Thoracic aorta (tissue), 2 donors: ENCODE measurements around the gene MLST8. TPM values are rescaled to one million over a fixed set of nuclear protein-coding genes. Genes with fewer than 3 reads are reported as not detected.

ENCODE experiments used
- ATAC-seq: fragments of 150-250 bp; one replicate; pipeline ENCODE4 v1.8.0; 2017; ENCODE audit warnings: low read depth; ENCODE audit not compliant: insufficient number of reproducible peaks, low FRiP score
- DNase-seq: peaks from one replicate; pipeline ENCODE4 v3.0.0-alpha.2; 2020; ENCODE audit warnings: low spot score
- H3K27ac ChIP-seq, 2 donors: fragments of 200-600 bp; sonication (generic); 1 replicate in 1 of 2; 2 replicates in 1 of 2; pipeline ENCODE4 v1.5.1; 2016; ENCODE audit warnings: mild to moderate bottlenecking in 2 of 2, moderate library complexity in 2 of 2
- H3K27me3 ChIP-seq: fragments of 200-600 bp; sonication (generic); replicated peaks from 2 replicates; pipeline ENCODE4 v1.6.0; 2016; ENCODE audit warnings: mild to moderate bottlenecking; ENCODE audit not compliant: insufficient read depth
- H3K36me3 ChIP-seq: fragments of 200-600 bp; sonication (generic); one replicate; pipeline ENCODE4 v1.5.1; 2016
- H3K4me1 ChIP-seq, 2 donors: fragments of 200-600 bp; sonication (generic); 1 replicate in 1 of 2; 2 replicates in 1 of 2; pipeline versions ENCODE4 v1.5.1 to v1.6.0; 2016; ENCODE audit warnings: low read depth in 2 of 2, mild to moderate bottlenecking in 1 of 2; ENCODE audit not compliant: control insufficient read depth in 1 of 2
- H3K4me3 ChIP-seq: fragments of 200-600 bp; sonication (generic); 2 replicates; pipeline ENCODE4 v1.5.1; 2016; ENCODE audit warnings: mild to moderate bottlenecking
- H3K9me3 ChIP-seq: fragments of 200-600 bp; sonication (generic); 2 replicates; pipeline ENCODE4 v1.5.1; 2016
- total RNA-seq, 2 donors: library from RNA; depleted of rRNA; stranded (reverse); fragments of >200 nt; gene quantifications; one replicate each; pipeline versions ENCODE4 v1.1.0 to v1.2.3, GENCODE V29; 2016
- TF ChIP-seq, protein P1 (sequence below): fragments of 200-600 bp; sonication (generic); IDR thresholded peaks from one replicate; pipeline ENCODE4 v1.5.1; 2019; ENCODE audit warnings: antibody characterized with exemption

MLST8 gene
- total RNA-seq, 2 donors from 2014 or later, result 13.7 to 47.7 TPM

DNA sequence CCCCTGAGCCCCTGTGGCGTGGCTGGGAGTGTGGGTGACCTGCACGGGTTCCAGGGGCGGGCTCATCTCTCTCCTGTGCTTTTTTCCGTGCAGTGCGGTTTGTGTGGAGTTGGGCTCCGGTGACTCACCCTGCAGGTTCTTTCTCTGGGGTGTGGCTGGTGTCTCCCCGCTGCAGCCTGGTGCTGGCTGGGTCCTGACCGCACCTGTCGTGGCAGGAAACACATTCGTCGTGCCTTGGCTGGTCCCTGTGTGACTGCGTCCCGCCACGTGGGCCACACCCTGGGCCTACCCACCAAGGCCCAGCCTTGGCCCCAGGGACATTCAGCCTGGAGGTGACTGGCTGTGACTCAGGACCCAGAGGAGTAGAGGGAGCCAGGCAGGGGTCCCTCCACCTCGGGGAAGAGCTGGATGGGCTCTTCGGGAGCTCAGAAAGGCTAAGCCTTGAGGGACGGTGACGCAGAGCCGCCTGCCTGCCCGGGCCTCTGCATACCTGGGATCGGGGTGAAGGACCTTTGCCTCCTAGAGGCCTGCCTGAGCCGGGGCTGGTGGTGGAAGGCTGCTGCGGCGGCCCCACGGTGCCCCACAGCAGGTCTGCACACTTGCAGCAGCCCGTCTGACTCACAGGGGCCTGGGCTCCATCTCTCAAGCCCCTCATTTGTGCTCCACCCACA is 41.9 kb upstream of the MLST8 start:
- no peak for ATAC-seq
- H3K9me3 ChIP-seq, result no peaks in the 10 kb centered on the region
- TF ChIP-seq, protein P1, sequence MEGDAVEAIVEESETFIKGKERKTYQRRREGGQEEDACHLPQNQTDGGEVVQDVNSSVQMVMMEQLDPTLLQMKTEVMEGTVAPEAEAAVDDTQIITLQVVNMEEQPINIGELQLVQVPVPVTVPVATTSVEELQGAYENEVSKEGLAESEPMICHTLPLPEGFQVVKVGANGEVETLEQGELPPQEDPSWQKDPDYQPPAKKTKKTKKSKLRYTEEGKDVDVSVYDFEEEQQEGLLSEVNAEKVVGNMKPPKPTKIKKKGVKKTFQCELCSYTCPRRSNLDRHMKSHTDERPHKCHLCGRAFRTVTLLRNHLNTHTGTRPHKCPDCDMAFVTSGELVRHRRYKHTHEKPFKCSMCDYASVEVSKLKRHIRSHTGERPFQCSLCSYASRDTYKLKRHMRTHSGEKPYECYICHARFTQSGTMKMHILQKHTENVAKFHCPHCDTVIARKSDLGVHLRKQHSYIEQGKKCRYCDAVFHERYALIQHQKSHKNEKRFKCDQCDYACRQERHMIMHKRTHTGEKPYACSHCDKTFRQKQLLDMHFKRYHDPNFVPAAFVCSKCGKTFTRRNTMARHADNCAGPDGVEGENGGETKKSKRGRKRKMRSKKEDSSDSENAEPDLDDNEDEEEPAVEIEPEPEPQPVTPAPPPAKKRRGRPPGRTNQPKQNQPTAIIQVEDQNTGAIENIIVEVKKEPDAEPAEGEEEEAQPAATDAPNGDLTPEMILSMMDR, result no peak
- H3K27me3 ChIP-seq, result no peaks in the 10 kb centered on the region
- no peak for DNase-seq
- H3K36me3 ChIP-seq, result peaks cover 10% of the 10 kb centered on the region
- H3K27ac ChIP-seq, result no peak overlapping the region
- no peak overlapping the region for H3K4me3 ChIP-seq
- H3K4me1 ChIP-seq, result peaks cover 7 to 30% of the 10 kb centered on the region in 2 donors

DNA sequence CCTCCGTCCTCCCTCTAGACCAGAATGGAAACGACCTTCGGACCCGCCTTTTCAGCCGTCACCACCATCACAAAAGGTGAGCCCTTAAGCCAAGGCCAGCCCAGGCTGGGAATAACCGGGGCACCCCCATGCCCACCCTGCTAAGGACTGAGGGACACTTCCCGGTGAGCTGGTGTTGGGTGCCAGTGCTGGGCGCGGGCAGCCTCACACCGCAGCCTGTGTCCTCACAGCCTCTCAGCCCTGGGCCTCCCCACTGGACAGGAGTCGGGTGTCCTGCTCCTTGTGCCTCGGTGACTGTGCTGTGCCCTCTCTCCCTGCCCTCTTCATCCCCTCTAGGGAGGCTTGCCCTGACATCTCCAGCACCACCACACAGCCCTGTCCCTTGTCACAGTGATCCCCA is 39.4 kb upstream of the MLST8 start:
- no peak overlapping the region for H3K27ac ChIP-seq
- H3K4me1 ChIP-seq, result peaks cover 0 to 11% of the 10 kb centered on the region in 2 donors
- ATAC-seq, result no peak
- peaks cover 13% of the 10 kb centered on the region for H3K36me3 ChIP-seq
- TF ChIP-seq, protein P1, result no peak
- DNase-seq, result no peak
- no peaks in the 10 kb centered on the region for H3K9me3 ChIP-seq
- no peaks in the 10 kb centered on the region for H3K27me3 ChIP-seq
- no peak overlapping the region for H3K4me3 ChIP-seq

DNA sequence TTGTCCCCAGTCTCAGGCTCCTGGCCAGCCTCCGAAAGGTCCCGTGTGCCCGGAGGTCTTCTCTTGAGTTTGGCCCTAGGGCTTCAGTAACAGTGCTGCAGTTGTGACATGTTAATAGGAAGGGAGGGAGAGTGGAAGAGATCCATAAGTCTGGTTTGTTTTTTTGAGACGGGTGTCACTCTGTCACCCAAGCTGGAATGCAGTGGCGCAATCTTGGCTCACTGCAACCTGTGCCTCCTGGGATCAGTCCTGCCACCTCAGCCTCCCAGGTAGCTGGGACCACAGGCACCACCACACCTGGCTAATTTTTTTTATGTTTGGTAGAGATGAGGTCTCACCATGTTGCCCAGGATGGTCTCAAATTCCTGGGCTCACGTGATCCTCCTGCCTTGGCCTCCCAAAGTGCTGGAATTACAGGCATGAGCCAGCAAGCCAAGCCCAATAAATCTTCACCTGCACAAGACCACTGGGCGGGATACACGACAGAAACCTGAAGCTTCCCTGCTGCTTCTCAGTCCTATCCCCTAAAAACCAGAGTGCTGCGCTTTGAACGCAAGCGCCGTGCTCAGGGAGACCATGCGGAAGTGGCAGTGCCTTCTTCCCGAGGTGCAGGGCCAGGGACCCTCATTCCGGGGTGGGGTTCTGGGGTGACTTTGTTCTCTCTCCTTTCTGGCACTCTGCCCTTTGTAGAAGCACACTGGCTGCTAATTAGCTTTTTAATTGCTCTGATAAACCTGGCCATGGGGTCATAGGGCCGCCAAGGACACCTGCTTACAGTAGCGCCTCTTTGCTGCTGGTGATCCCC is 38.8 kb upstream of the MLST8 start:
- Histone ChIP-seq H3K27ac (no peak overlapping the region), H3K9me3 (no peaks in the 10 kb centered on the region), H3K4me3 (no peak overlapping the region), H3K36me3 (peaks cover 13% of the 10 kb centered on the region), H3K27me3 (no peaks in the 10 kb centered on the region), H3K4me1 (peaks cover 0 to 7% of the 10 kb centered on the region in 2 donors)
- ATAC-seq (no peak), DNase-seq (no peak)
- TF ChIP-seq, protein P1, result no peak

DNA sequence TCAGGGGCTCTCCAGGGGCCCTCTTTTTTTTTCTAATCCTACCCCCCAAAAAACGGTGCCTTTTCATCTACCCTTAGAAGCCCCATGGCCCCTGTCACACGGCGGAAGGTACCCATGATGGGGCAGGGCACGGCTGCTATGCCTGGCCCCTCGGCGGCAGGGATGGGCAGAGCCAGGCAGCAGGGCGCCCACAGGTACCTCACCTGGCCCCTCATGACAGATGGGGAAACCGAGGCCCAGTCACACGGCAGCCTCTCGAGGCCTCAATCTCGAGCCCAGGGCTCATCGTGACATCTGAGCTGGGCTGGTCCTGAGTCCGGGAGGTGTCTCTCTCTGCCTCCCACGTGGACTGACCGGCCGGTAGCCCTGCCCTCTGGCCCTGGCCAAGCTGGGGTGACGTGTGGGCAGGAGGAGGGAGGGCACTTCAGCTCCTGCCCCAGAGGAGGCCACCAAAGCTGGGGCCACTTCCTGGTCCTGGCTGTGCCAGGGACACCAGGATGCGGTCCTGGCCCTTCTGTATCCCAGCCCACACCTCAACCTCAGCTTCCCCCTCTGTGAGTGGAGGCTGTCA is 38.1 kb upstream of the MLST8 start:
- Histone ChIP-seq H3K27me3 (no peaks in the 10 kb centered on the region), H3K4me3 (no peak overlapping the region), H3K36me3 (peaks cover 17% of the 10 kb centered on the region), H3K27ac (no peak overlapping the region), H3K9me3 (no peaks in the 10 kb centered on the region), H3K4me1 (no peaks in the 10 kb centered on the region)
- no peak for ATAC-seq
- DNase-seq, result no peak
- TF ChIP-seq, protein P1, result no peak

DNA sequence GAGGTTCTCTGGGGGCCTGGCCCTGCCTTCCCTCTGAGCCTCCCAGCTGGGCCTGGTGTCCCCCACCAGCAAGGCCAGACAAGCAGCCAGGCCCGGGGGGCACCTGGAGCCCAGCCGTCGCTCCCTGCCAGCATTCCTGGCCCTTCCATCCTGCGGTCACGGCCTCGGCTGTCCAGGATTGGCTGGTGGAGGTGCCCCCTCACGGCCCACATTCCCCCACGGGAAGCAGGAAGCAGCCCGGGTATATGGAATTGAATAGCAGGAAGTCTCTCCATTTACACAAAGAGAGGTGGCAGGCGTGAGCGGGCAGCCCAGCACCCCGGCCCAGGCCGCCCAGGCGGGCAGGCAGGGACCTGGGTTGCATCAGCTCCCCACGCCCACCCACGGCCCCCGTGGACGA is 35.2 kb upstream of the MLST8 start:
- Histone ChIP-seq H3K9me3 (no peaks in the 10 kb centered on the region), H3K27me3 (no peaks in the 10 kb centered on the region), H3K27ac (no peak overlapping the region), H3K4me1 (no peaks in the 10 kb centered on the region), H3K4me3 (no peak overlapping the region), H3K36me3 (peaks cover 34% of the 10 kb centered on the region)
- no peak for DNase-seq
- no peak for ATAC-seq
- TF ChIP-seq, protein P1, result no peak
